ENCODE results near the gene RTL1.

GRCh38 chr14:100903672-100904185 lies at the start of gene RTL1:
- TF ChIP-seq CTCF (IDR thresholded peaks at IDR 0.05; ENCODE audit: low read depth, low read length): no peak
- no peak for TF ChIP-seq EZH2phosphoT487 (IDR thresholded peaks at IDR 0.05; ENCODE audit: low read depth)
